MM.1S (cell line): Measurements from ENCODE around the gene SCOC.

ENCODE experiments used
- EZH2 ChIP-seq: fragments of 300-600 bp; sonication (generic); optimal IDR thresholded peaks from 2 replicates; pipeline ENCODE3; 2017; ENCODE audit warnings: low read depth, mild to moderate bottlenecking, antibody characterized with exemption, low read length, mixed read lengths
- TF ChIP-seq, protein P1 (sequence below): fragments of 300-600 bp; sonication (generic); IDR thresholded peaks from 2 replicates; pipeline ENCODE4 v1.5.1; 2016; ENCODE audit warnings: antibody characterized with exemption, low read length, mixed read lengths

DNA sequence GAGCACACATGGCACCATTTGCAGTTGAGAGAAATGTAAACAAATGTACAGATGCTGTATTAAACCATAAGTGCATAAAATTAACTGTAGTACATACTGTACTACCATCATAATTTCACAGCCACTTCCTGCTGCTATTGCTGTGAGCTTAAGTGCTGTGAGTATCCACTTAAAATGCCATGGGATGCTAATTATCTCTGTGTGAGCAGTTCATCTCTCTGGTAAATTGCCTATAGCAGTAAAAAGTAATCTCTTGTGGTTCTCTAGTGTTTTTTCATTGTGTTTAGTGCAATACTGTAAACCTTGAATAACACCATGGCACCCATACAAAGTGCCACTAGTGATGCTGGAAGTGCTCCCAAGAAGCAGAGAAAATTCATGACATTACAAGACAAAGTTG is 9.9 kb upstream of the SCOC start:
- TF ChIP-seq, protein P1, sequence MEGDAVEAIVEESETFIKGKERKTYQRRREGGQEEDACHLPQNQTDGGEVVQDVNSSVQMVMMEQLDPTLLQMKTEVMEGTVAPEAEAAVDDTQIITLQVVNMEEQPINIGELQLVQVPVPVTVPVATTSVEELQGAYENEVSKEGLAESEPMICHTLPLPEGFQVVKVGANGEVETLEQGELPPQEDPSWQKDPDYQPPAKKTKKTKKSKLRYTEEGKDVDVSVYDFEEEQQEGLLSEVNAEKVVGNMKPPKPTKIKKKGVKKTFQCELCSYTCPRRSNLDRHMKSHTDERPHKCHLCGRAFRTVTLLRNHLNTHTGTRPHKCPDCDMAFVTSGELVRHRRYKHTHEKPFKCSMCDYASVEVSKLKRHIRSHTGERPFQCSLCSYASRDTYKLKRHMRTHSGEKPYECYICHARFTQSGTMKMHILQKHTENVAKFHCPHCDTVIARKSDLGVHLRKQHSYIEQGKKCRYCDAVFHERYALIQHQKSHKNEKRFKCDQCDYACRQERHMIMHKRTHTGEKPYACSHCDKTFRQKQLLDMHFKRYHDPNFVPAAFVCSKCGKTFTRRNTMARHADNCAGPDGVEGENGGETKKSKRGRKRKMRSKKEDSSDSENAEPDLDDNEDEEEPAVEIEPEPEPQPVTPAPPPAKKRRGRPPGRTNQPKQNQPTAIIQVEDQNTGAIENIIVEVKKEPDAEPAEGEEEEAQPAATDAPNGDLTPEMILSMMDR = no peak
- TF ChIP-seq EZH2 = no peak
